K562 (cell line): ENCODE data around the gene NEURL2. TPM values are rescaled to one million over a fixed set of nuclear protein-coding genes. Genes with fewer than 3 reads are reported as not detected.

Experiments used
- ADNP ChIP-seq: fragments of 200-800 bp; sonication (Bioruptor generic); IDR thresholded peaks from 2 replicates; pipeline ENCODE4 v1.6.1; 2016; ENCODE audit warnings: missing genetic modification characterization, missing compliant biosample characterization
- ARNT ChIP-seq, 2 experiments: fragments of 450-650 bp; IDR thresholded peaks; 2 replicates each; pipeline ENCODE4 v1.6.1; 2016; ENCODE audit warnings: mild to moderate bottlenecking in 1 of 2
- CBFA2T2 ChIP-seq: fragments of 450-650 bp; conservative IDR thresholded peaks from 2 replicates; pipeline ENCODE4 v1.6.1; 2017; ENCODE audit warnings: mild to moderate bottlenecking
- CBX1 ChIP-seq: sonication (generic); IDR thresholded peaks from 2 replicates; pipeline ENCODE4 v1.6.1; 2016; ENCODE audit warnings: antibody characterized with exemption, low read depth, mild to moderate bottlenecking
- CHD2 ChIP-seq: IDR thresholded peaks from 2 replicates; pipeline ENCODE4 v1.6.1; 2011; ENCODE audit warnings: low read depth, low read length
- E2F4 ChIP-seq: sonication (generic); formaldehyde crosslinking; IDR thresholded peaks from 2 replicates; pipeline ENCODE4 v1.8.0; 2022; ENCODE audit warnings: mild to moderate bottlenecking, low read depth, missing genetic modification reagents
- HMGN3 ChIP-seq: IDR thresholded peaks from 2 replicates; pipeline ENCODE4 v1.6.1; 2011; ENCODE audit warnings: borderline replicate concordance, low read depth, mild to moderate bottlenecking, mixed read lengths, low read length; ENCODE audit not compliant: insufficient read length; ENCODE audit errors: extremely low read depth
- HOMEZ ChIP-seq: fragments of 250-450 bp; sonication (Bioruptor Pico); IDR thresholded peaks from 2 replicates; pipeline ENCODE4 v1.4.0; 2020; ENCODE audit warnings: mild to moderate bottlenecking, moderate library complexity
- KDM1A ChIP-seq, 2 experiments: fragments of 450-650 bp; IDR thresholded peaks; 2 replicates each; pipeline ENCODE4 v1.6.1; 2016; ENCODE audit warnings: mild to moderate bottlenecking in 2 of 2
- LARP7 ChIP-seq: fragments of 450-650 bp; IDR thresholded peaks from 2 replicates; pipeline ENCODE4 v1.6.1; 2016
- MAZ ChIP-seq, 2 experiments: fragments of 450-650 bp in 1 of 2; sonication (generic) in 1 of 2; formaldehyde crosslinking; IDR thresholded peaks in 1 of 2; conservative IDR thresholded peaks in 1 of 2; 2 replicates each; pipeline versions ENCODE4 v1.4.0 to v1.5.0; 2020; ENCODE audit warnings: mild to moderate bottlenecking in 1 of 2, missing genetic modification reagents in 1 of 2
- MCM3 ChIP-seq: fragments of 450-650 bp; IDR thresholded peaks from 2 replicates; pipeline ENCODE4 v1.6.1; 2016
- NFRKB ChIP-seq: fragments of 450-650 bp; IDR thresholded peaks from 2 replicates; pipeline ENCODE4 v1.6.1; 2016; ENCODE audit warnings: low read depth
- NUFIP1 ChIP-seq: fragments of 450-650 bp; IDR thresholded peaks from 2 replicates; pipeline ENCODE4 v1.6.1; 2018; ENCODE audit not compliant: partially characterized antibody
- RFX1 ChIP-seq: fragments of 450-650 bp; IDR thresholded peaks from 2 replicates; pipeline ENCODE4 v1.6.1; 2016; ENCODE audit warnings: mild to moderate bottlenecking, moderate library complexity
- ZBTB34 ChIP-seq: fragments of 250-450 bp; sonication (Bioruptor Pico); IDR thresholded peaks from 2 replicates; pipeline ENCODE4 v1.8.0; 2021; ENCODE audit warnings: mild to moderate bottlenecking, moderate library complexity
- ZFPM2 ChIP-seq: fragments of 250-450 bp; sonication (Bioruptor Pico); IDR thresholded peaks from 2 replicates; pipeline ENCODE4 v1.5.1; 2022; ENCODE audit warnings: mild to moderate bottlenecking
- ZNF217 ChIP-seq: sonication (generic); formaldehyde crosslinking; IDR thresholded peaks from 2 replicates; pipeline ENCODE4 v1.8.0; 2022; ENCODE audit warnings: mild to moderate bottlenecking, missing genetic modification reagents
- ZNF561 ChIP-seq: fragments of 450-650 bp; formaldehyde crosslinking; conservative IDR thresholded peaks from 2 replicates; pipeline ENCODE4 v1.4.0; 2020; ENCODE audit warnings: mild to moderate bottlenecking, moderate library complexity
- polyA plus RNA-seq, 8 experiments: library from polyadenylated mRNA; depleted of rRNA in 4 of 8; stranded (reverse) in 5 of 8; unstranded in 3 of 8; fragments of >200 nt; fragmentation: Nextera tagmentation in 2 of 8; fragmentation: Illumina TruSeq in 1 of 8; extraction: Ambion mirVana in 2 of 8; extraction: Trizol in 1 of 8; gene quantifications; 2 replicates each; pipeline versions ENCODE4 v1.2.1 to v1.2.3, GENCODE V29; 2011 to 2014; ENCODE audit warnings: inconsistent platforms in 1 of 8, missing spikeins in 1 of 8
- total RNA-seq, 7 experiments: library from RNA; depleted of rRNA in 6 of 7; stranded (reverse); fragments of >200 nt in 6 of 7; fragmentation: Illumina TruSeq in 2 of 7; extraction: Trizol in 2 of 7; gene quantifications; 2 replicates each; pipeline versions ENCODE4 v1.2.1 to v1.2.3, GENCODE V29; 2011 to 2021; ENCODE audit warnings: low replicate concordance in 1 of 7
- TF ChIP-seq, protein P1 (sequence below): fragments of 450-650 bp; formaldehyde crosslinking; IDR thresholded peaks from 2 replicates; pipeline ENCODE4 v1.4.0; 2022; ENCODE audit warnings: missing genetic modification characterization
- TF ChIP-seq, protein P2 (sequence below), 3 experiments: fragments of 200-800 bp in 1 of 3; fragments of 250-450 bp in 1 of 3; fragments of 450-650 bp in 1 of 3; sonication (Bioruptor Pico) in 1 of 3; sonication (Bioruptor generic) in 1 of 3; formaldehyde crosslinking in 1 of 3; IDR thresholded peaks; 2 replicates each; pipeline versions ENCODE4 v1.6.1 to v1.8.0; 2016 to 2022; ENCODE audit warnings: mild to moderate bottlenecking in 2 of 3, missing genetic modification characterization in 2 of 3, missing compliant biosample characterization in 1 of 3, moderate library complexity in 1 of 3

NEURL2 gene
- total and polyA plus RNA-seq, 9 of the 15 experiments (the other 6 are each of a cell fraction or from before 2014, with no cell fraction given): 0.22 to 1.9 (median 0.50) TPM; not detected in 1

DNA sequence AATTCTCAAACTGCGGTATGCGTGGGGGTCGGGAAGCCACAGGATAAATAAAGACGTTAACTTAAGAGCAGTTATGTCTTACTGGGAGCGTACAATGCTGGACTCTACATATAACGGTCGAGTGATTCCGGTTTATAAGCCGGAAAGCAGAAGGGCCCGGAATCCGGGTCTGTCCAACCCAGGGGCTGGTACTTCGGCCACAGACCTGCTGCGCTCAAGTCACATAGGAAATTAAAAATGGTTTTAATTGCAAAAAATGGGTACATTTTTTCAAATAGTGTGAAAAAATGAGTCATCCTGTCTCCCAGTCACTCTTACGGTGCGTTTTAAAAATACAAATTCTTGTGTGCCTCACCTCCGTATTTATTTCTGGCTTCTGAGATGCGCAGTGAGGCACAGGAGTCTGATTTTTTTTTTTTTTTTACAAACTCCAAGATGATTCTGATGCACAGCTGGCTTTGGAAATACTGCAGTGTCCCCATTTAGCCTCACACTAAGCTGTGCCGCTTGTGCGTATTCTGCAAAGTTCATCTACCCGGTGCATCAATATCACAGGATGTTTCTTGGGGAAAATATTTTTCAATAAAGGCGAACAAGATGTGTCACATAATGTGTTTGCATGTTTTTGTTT is 44.5 kb upstream of the NEURL2 start (continued):
- TF ChIP-seq RFX1 (no peak), ZBTB34 (CRISPR knock-in tag) (no peak), ZFPM2 (CRISPR knock-in tag) (no peak), ZNF217 (CRISPR knock-in tag) (no peak), HOMEZ (CRISPR knock-in tag) (no peak), KDM1A (IDR thresholded peaks at IDR 0.05) (peak; percentile 99), MCM3 (no peak), ZNF561 (CRISPR knock-in tag) (no peak), CHD2 (no peak), ARNT (IDR thresholded peaks at IDR 0.05) (peak; percentile 65 to 94; a peak in 3 of 4 replicates), NFRKB (no peak), CBFA2T2 (peak; percentile 90; the same call in 1 of the 2 replicates), HMGN3 (no peak), MAZ (CRISPR knock-in tag; conservative IDR thresholded peaks at IDR 0.05 in 1 of 2, IDR thresholded peaks at IDR 0.05 in 1 of 2) (0 out of 4 replicates have a peak, but pooled peaks of 1 of the 2 experiments have one; percentile 10), CBX1 (no peak), ADNP (tag) (no peak), LARP7 (no peak), NUFIP1 (no peak), E2F4 (CRISPR knock-in tag) (no peak)
- TF ChIP-seq, protein P1, sequence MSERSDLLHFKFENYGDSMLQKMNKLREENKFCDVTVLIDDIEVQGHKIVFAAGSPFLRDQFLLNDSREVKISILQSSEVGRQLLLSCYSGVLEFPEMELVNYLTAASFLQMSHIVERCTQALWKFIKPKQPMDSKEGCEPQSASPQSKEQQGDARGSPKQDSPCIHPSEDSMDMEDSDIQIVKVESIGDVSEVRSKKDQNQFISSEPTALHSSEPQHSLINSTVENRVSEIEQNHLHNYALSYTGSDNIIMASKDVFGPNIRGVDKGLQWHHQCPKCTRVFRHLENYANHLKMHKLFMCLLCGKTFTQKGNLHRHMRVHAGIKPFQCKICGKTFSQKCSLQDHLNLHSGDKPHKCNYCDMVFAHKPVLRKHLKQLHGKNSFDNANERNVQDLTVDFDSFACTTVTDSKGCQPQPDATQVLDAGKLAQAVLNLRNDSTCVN (CRISPR knock-in tag): no peak
- TF ChIP-seq, protein P2, sequence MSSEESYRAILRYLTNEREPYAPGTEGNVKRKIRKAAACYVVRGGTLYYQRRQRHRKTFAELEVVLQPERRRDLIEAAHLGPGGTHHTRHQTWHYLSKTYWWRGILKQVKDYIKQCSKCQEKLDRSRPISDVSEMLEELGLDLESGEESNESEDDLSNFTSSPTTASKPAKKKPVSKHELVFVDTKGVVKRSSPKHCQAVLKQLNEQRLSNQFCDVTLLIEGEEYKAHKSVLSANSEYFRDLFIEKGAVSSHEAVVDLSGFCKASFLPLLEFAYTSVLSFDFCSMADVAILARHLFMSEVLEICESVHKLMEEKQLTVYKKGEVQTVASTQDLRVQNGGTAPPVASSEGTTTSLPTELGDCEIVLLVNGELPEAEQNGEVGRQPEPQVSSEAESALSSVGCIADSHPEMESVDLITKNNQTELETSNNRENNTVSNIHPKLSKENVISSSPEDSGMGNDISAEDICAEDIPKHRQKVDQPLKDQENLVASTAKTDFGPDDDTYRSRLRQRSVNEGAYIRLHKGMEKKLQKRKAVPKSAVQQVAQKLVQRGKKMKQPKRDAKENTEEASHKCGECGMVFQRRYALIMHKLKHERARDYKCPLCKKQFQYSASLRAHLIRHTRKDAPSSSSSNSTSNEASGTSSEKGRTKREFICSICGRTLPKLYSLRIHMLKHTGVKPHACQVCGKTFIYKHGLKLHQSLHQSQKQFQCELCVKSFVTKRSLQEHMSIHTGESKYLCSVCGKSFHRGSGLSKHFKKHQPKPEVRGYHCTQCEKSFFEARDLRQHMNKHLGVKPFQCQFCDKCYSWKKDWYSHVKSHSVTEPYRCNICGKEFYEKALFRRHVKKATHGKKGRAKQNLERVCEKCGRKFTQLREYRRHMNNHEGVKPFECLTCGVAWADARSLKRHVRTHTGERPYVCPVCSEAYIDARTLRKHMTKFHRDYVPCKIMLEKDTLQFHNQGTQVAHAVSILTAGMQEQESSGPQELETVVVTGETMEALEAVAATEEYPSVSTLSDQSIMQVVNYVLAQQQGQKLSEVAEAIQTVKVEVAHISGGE (CRISPR knock-in tag; IDR thresholded peaks at IDR 0.05): no peak; a peak in 1 of 6 replicates
